Transverse colon (tissue), 4 donors: Measurements from ENCODE around the gene PRG2.

Experiments used
- EP300 ChIP-seq: sonication (generic); formaldehyde crosslinking; IDR thresholded peaks from one replicate; pipeline ENCODE4 v1.6.1; 2017; ENCODE audit warnings: antibody characterized with exemption, low read depth
- POLR2A ChIP-seq: fragments of 450-650 bp; IDR thresholded peaks from one replicate; pipeline ENCODE4 v1.6.1; 2016; ENCODE audit warnings: antibody characterized with exemption, mild to moderate bottlenecking, moderate library complexity
- POLR2AphosphoS5 ChIP-seq, 3 donors: sonication (generic); formaldehyde crosslinking; IDR thresholded peaks; one replicate each; pipeline ENCODE4 v1.6.1; 2016; ENCODE audit warnings: antibody characterized with exemption in 3 of 3
- TF ChIP-seq, protein P1 (sequence below), 5 experiments: fragments of 200-600 bp in 3 of 5; fragments of 450-650 bp in 2 of 5; sonication (generic) in 3 of 5; IDR thresholded peaks; 1 replicate in 2 of 5; 2 replicates in 3 of 5; pipeline ENCODE4 v1.5.1; 2016 to 2017; ENCODE audit warnings: antibody characterized with exemption in 5 of 5, inconsistent platforms in 3 of 5, mild to moderate bottlenecking in 2 of 5, moderate library complexity in 1 of 5

DNA sequence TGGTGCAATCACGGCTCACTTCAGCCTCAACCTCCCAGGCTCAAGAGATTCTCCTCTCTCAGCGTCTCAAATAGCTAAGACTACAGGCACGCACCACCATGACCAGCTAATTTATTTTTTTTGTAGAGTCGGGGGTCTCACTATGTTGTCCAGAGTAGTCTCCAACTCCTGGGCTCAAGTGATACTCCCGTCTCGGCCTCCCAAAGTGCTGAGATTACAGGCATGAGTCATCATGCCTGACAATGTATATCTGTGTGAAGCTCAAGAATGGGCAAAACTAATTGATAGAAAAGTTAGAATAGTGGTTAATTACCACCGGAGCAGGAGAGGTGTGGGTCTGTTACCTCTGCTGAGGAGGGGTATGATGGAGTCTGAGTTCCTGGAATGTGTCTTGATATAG lies 45.6 kb upstream of the PRG2 start:
- TF ChIP-seq, protein P1, sequence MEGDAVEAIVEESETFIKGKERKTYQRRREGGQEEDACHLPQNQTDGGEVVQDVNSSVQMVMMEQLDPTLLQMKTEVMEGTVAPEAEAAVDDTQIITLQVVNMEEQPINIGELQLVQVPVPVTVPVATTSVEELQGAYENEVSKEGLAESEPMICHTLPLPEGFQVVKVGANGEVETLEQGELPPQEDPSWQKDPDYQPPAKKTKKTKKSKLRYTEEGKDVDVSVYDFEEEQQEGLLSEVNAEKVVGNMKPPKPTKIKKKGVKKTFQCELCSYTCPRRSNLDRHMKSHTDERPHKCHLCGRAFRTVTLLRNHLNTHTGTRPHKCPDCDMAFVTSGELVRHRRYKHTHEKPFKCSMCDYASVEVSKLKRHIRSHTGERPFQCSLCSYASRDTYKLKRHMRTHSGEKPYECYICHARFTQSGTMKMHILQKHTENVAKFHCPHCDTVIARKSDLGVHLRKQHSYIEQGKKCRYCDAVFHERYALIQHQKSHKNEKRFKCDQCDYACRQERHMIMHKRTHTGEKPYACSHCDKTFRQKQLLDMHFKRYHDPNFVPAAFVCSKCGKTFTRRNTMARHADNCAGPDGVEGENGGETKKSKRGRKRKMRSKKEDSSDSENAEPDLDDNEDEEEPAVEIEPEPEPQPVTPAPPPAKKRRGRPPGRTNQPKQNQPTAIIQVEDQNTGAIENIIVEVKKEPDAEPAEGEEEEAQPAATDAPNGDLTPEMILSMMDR (IDR thresholded peaks at IDR 0.05) = no peak
- no peak for TF ChIP-seq POLR2A
- TF ChIP-seq POLR2AphosphoS5 (IDR thresholded peaks at IDR 0.05) = no peak
- TF ChIP-seq EP300 = no peak
